ENCODE measurements around the gene MAGED2. TPM values are rescaled to one million over a fixed set of nuclear protein-coding genes. Genes with fewer than 3 reads are reported as not detected.
"Not testable (repeated sequence)": the region's sequence is repeated elsewhere in the genome, so short reads cannot be mapped to it uniquely, and the experiment has no call there.

MAGED2 gene
- total RNA-seq, 4 donors from 2014 or later, result 108 to 681 (median 164) TPM

- Histone ChIP-seq H3K27me3 (no peaks in the 10 kb centered on the region), H3K36me3 (no peaks in the 10 kb centered on the region), H3K27ac (no peak overlapping the region), H3K4me1 (no peaks in the 10 kb centered on the region), H3K4me3 (no peak overlapping the region), H3K9me3 (no peaks in the 10 kb centered on the region)
- TF ChIP-seq, protein P1, sequence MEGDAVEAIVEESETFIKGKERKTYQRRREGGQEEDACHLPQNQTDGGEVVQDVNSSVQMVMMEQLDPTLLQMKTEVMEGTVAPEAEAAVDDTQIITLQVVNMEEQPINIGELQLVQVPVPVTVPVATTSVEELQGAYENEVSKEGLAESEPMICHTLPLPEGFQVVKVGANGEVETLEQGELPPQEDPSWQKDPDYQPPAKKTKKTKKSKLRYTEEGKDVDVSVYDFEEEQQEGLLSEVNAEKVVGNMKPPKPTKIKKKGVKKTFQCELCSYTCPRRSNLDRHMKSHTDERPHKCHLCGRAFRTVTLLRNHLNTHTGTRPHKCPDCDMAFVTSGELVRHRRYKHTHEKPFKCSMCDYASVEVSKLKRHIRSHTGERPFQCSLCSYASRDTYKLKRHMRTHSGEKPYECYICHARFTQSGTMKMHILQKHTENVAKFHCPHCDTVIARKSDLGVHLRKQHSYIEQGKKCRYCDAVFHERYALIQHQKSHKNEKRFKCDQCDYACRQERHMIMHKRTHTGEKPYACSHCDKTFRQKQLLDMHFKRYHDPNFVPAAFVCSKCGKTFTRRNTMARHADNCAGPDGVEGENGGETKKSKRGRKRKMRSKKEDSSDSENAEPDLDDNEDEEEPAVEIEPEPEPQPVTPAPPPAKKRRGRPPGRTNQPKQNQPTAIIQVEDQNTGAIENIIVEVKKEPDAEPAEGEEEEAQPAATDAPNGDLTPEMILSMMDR (IDR thresholded peaks at IDR 0.05), result no peak
- no peak for TF ChIP-seq POLR2A (IDR thresholded peaks at IDR 0.05)
- intact Hi-C loops (cut with DNase I; ENCODE audit: low total_unique reads), result no loop called here
- DNase-seq, result no peak
These were observed 35.5 kb downstream of the MAGED2 start for GRCh38 chrX:54843050-54843449.

DNA sequence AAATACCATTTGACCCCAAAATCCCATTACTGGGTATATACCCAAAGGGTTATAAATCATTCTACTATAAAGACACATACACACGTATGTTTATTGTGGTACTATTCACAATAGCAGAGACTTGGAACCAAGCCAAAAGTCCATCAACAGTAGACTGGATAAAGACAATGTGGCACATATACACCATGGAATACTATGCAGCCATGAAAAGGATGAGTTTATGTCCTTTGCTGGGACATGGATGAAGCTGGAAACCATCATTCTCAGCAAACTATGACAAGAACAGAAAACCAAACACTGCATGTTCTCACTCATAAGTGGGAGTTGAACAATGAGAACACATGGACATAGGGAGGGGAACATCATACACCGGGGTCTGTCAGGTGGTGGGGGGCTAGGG is 40.2 kb downstream of the MAGED2 start:
- H3K4me1 ChIP-seq; H3K4me3 ChIP-seq; H3K9me3 ChIP-seq; H3K27me3 ChIP-seq; intact Hi-C loops (cut with DNase I; ENCODE audit: low total_unique reads); H3K27ac ChIP-seq; H3K36me3 ChIP-seq; DNase-seq: not testable (repeated sequence)

DNA sequence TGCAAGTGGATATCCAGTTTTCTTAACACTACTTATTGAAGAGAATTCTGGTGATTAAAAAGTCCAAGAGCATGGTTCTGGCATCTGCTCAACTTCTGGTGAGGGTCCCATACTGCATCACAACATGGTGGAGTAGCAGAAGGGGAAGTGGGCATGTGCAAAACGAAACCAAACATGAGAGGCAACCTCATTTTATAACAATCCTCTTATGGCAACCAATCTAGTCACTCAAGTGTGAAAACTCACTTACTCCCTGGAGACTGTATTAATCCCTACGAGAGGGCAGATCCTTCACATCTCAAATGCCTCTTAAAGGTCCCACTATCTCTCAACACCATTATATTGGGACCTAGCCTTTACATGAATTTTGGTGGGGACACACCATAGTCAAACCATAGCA is 57.7 kb downstream of the MAGED2 start:
- DNase-seq, result no peak
- intact Hi-C loops (cut with DNase I; ENCODE audit: low total_unique reads), result no loop called here
- H3K9me3 ChIP-seq, result peaks cover 0 to under 1% of the 10 kb centered on the region in 2 donors

More for the DNA sequence above, 57.7 kb downstream of the MAGED2 start:
- no peak overlapping the region for H3K4me3 ChIP-seq
- H3K27me3 ChIP-seq, result no peaks in the 10 kb centered on the region
- TF ChIP-seq, protein P1 (IDR thresholded peaks at IDR 0.05), result no peak
- TF ChIP-seq POLR2A (IDR thresholded peaks at IDR 0.05), result no peak
- H3K36me3 ChIP-seq, result no peaks in the 10 kb centered on the region
- no peak overlapping the region for H3K27ac ChIP-seq
- H3K4me1 ChIP-seq, result no peaks in the 10 kb centered on the region

Small RNA genes lying within 50 kb of the gene (small RNA-seq; reads per million reads assigned to genes)
- gene AL049732.1, result not detected
- 81.1 reads per million, percentile 93 among the genes with 10 or more reads in this experiment for gene SNORA11

Other genes starting within 250 kb of the MAGED2 start
- not detected for gene ITIH6, start 9.5 kb upstream of the MAGED2 start, total RNA-seq
- gene TRO, start 113.1 kb downstream of the MAGED2 start, total RNA-seq, result 10 to 100 TPM; 20.0 to 80.7 (median 29.1) TPM
- gene PFKFB1, start 186.4 kb downstream of the MAGED2 start, total RNA-seq, result not detected
- gene APEX2, start 192.6 kb downstream of the MAGED2 start, total RNA-seq, result 1 to 10 TPM; 1.0 to 9.5 (median 5.1) TPM
- 10 to 100 TPM in 2 of 4 donors, 1 to 10 TPM in 1, not detected in 1; 2.1 to 23.0 (median 15.6) TPM for gene ALAS2, start 223.2 kb downstream of the MAGED2 start, total RNA-seq